ENCODE measurements around the gene KRTAP5-8.

DNA sequence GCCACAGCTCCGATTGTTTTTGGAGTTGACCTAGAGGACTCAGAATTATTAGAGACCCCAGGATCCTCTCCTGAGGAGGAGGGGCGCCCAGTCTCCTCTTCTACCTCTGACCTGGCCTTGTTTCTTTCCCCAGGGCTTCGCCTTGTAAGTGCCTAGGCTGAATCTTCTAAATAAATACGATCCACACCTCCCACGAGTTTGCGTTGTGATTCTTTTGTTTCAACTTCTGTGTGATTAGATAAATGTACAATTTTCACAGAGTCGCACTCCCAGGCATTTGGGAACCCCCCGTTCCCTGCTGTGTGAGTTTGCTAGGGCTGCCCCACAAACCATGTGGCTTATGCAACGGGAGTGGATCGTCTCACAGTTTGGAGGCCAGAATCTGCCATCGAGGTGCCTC, 1.2 kb downstream of the KRTAP5-8 start:
- no peak for TF ChIP-seq CTCF (IDR thresholded peaks at IDR 0.05)
- TF ChIP-seq POLR2AphosphoS5 (IDR thresholded peaks at IDR 0.05) = no peak
- TF ChIP-seq EP300 (IDR thresholded peaks at IDR 0.05) = no peak
